ENCODE measurements around the gene UQCRFS1. TPM values are rescaled to one million over a fixed set of nuclear protein-coding genes. Genes with fewer than 3 reads are reported as not detected.
"Not testable (repeated sequence)": the region's sequence is repeated elsewhere in the genome, so short reads cannot be mapped to it uniquely, and the experiment has no call there.

Gene UQCRFS1
- total RNA-seq, 1 experiment from 2014 or later, result 44.0 TPM

DNA sequence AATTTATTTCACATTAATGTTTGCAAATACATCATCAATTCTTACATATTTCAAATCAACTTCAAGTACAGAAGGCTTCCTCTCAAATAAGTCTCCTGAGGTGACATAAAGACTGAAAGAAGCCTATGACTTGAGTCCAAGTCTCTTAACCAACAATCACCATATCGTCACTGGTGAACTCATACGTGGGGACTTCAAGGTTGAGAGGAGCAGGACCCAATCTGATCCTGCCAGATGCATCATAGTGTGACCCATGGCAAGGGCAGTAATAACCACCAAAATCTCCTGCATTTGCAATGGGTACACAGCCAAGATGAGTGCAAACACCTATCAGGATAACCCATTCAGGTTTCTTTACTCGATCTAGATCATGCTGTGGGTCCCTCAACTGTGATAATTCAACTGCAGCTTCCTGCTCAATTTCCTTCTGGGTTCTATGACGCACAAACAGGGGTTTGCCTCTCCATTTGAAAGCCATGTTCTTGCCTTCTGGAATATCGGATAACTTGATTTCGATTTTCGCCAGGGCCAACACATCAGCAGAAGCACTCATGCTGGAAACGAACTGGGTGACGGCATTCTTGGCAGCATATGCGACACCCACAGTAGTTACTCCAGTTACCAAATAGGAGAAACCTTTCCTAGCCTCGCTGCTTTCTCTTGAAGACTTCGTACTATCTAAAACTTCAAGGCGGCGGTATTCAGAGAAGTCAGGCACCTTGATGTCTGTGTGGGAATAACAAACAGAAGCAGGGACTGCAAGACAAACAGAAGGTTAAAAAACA lies 5.4 kb downstream of the UQCRFS1 start:
- peaks cover 49% of the 10 kb centered on the region for H3K36me3 Mint-ChIP-seq (ENCODE audit: insufficient read depth, unreplicated experiment)
- H3K4me1 Mint-ChIP-seq (ENCODE audit: low read depth, unreplicated experiment); H3K27me3 Mint-ChIP-seq (ENCODE audit: insufficient read depth, unreplicated experiment); H3K4me1 ChIP-seq; BruUV-seq (replicated peaks); DNase-seq; H3K4me3 ChIP-seq (ENCODE audit: low read depth, low read length); POLR2A ChIA-PET; H3K4me3 Mint-ChIP-seq (ENCODE audit: unreplicated experiment); H3K9me3 ChIP-seq; H3K36me3 ChIP-seq (ENCODE audit: control insufficient read depth, insufficient read depth, low read length); intact Hi-C loops (cut with micrococcal nuclease; ENCODE audit: unreplicated experiment); CTCF ChIA-PET; H3K27me3 ChIP-seq (replicated peaks; ENCODE audit: control insufficient read depth, insufficient read depth, low read length); H3K9me3 Mint-ChIP-seq (ENCODE audit: unreplicated experiment); H3K27ac Mint-ChIP-seq (ENCODE audit: unreplicated experiment): not testable (repeated sequence)

DNA sequence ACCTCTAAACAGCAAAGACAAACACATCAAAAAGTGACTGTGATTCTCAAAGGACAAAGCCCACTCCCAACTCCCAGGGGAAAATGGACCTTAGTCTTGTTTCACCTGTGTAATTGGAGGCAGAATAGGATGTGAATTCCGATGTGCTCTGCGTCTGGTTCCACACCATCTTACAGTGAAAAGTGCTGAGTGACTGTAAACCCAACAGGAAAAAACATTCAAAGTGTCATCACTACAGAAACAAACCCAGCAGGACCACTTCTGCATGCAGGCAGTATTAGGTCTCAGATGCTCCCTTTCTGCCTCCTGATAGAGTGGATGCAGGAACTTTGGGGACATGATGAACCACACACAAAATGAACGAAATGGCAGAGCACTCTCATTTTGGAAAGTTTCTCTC lies 6.5 kb downstream of the UQCRFS1 start:
- DNase-seq, result no peak
- Histone ChIP-seq H3K36me3 (ENCODE audit: control insufficient read depth, insufficient read depth, low read length) (peaks cover 2% of the 10 kb centered on the region; the same call in 1 of the 2 replicates), H3K4me1 (peaks cover 3% of the 10 kb centered on the region), H3K9me3 (no peaks in the 10 kb centered on the region), H3K4me3 (ENCODE audit: low read depth, low read length) (no peak overlapping the region), H3K27me3 (replicated peaks; ENCODE audit: control insufficient read depth, insufficient read depth, low read length) (no peaks in the 10 kb centered on the region)
- no peak overlapping the region for H3K4me3 Mint-ChIP-seq (ENCODE audit: unreplicated experiment)
- H3K27me3 Mint-ChIP-seq (ENCODE audit: insufficient read depth, unreplicated experiment), result no peaks in the 10 kb centered on the region
- no TSS peak for BruUV-seq (replicated peaks)
- peaks cover 5% of the 10 kb centered on the region for H3K4me1 Mint-ChIP-seq (ENCODE audit: low read depth, unreplicated experiment)
- intact Hi-C loops (cut with micrococcal nuclease; ENCODE audit: unreplicated experiment), result no loop called here
- TF ChIP-seq CTCF (IDR thresholded peaks at IDR 0.05; ENCODE audit: insufficient read depth in 1 of 2, low read depth in 1 of 2, low read length in 1 of 2, severe bottlenecking in 1 of 2, unreplicated experiment in 1 of 2), result no peak
- ChIA-PET POLR2A (no interaction called here), CTCF (no interaction called here)
- no peak overlapping the region for H3K27ac Mint-ChIP-seq (ENCODE audit: unreplicated experiment)
- peaks cover 41% of the 10 kb centered on the region for H3K36me3 Mint-ChIP-seq (ENCODE audit: insufficient read depth, unreplicated experiment)
- H3K9me3 Mint-ChIP-seq (ENCODE audit: unreplicated experiment), result peaks cover 6% of the 10 kb centered on the region

- TF ChIP-seq CTCF (IDR thresholded peaks at IDR 0.05; ENCODE audit: insufficient read depth in 1 of 2, low read depth in 1 of 2, low read length in 1 of 2, severe bottlenecking in 1 of 2, unreplicated experiment in 1 of 2), result no peak
- intact Hi-C loops (cut with micrococcal nuclease; ENCODE audit: unreplicated experiment), result no loop called here
- Histone ChIP-seq H3K9me3 (0 out of 2 replicates have a peak, but pooled peaks cover 4% of the 10 kb centered on the region), H3K4me3 (ENCODE audit: low read depth, low read length) (no peak overlapping the region), H3K4me1 (no peaks in the 10 kb centered on the region), H3K27me3 (replicated peaks; ENCODE audit: control insufficient read depth, insufficient read depth, low read length) (no peaks in the 10 kb centered on the region), H3K36me3 (ENCODE audit: control insufficient read depth, insufficient read depth, low read length) (peaks cover 2% of the 10 kb centered on the region; the same call in 1 of the 2 replicates)
- DNase-seq, result no peak
- H3K27me3 Mint-ChIP-seq (ENCODE audit: insufficient read depth, unreplicated experiment), result no peaks in the 10 kb centered on the region
- H3K9me3 Mint-ChIP-seq (ENCODE audit: unreplicated experiment), result peaks cover 7% of the 10 kb centered on the region
- POLR2A ChIA-PET, result no interaction called here
- no peaks in the 10 kb centered on the region for H3K4me1 Mint-ChIP-seq (ENCODE audit: low read depth, unreplicated experiment)
- no peak overlapping the region for H3K27ac Mint-ChIP-seq (ENCODE audit: unreplicated experiment)
- CTCF ChIA-PET, result interaction anchor here (1.4 kb wide), 1 partner anchor 61 kb away, joined by 6 read pairs; no protein-coding TSS in a partner anchor
- H3K36me3 Mint-ChIP-seq (ENCODE audit: insufficient read depth, unreplicated experiment), result peaks cover 35% of the 10 kb centered on the region
- BruUV-seq (replicated peaks), result no TSS peak
- no peak overlapping the region for H3K4me3 Mint-ChIP-seq (ENCODE audit: unreplicated experiment)
These were observed 10.7 kb downstream of the UQCRFS1 start for GRCh38 chr19:29202281-29202680.
